ENCODE results near the gene CGAS. TPM values are rescaled to one million over a fixed set of nuclear protein-coding genes. Genes with fewer than 3 reads are reported as not detected.
"Not testable (repeated sequence)": the region's sequence is repeated elsewhere in the genome, so short reads cannot be mapped to it uniquely, and the experiment has no call there.

Gene CGAS
- total RNA-seq, 4 donors from 2014 or later: 1.8 to 11.2 (median 4.0) TPM

DNA sequence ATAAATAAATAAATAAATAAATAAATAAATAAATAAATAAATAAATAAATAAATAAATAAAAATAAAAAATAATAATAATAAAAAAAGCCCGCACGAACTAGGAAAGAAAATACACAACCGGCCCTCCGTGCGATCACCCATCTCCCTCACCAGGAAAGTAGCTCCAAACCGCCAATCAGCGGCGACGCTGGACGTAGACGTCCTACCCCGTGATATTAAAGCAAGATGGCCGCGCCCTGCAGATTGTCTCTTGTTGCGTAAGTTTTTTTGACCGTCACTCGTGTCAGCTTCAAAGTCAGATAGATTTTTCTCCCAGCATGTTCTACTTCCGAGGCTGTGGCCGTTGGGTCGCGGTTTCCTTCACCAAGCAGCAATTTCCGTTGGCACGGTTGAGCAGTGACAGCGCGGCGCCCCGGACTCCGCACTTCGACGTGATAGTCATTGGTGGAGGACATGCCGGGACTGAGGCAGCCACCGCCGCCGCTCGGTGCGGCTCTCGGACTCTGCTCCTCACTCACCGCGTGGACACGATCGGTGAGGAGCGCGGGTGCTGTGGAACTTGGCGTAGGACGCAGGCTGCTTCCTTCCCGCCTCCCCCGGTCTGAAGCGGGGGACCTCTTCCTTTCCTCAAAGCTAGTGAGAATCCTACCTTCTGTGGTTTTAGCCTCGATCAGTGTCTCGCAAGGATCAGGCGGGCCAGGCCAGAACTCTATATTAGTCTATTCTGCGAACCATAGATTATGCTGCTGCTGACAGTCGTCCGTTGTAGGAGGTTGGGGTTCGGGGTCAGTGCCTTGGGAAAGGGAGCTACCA lies 9.6 kb upstream of the CGAS start, which contains the start of gene MTO1:
MTO1 (plus strand) TSS at position 201 of the 814 bp plus-strand sequence; CDS start at position 319, 118 bp downstream.
- intact Hi-C loops (cut with DNase I; ENCODE audit: low total_unique reads): no loop called here
- peak within 1 kb of the TSS; percentile 53 to 80 (median 72) for H3K4me3 ChIP-seq
- in situ Hi-C loops (cut with MboI; ENCODE audit: low pct_ligation_motif_present in 1 of 4, low pct_unique_long_range_greater_than_20kb in 1 of 4, low sequenced_read_pairs in 3 of 4): no loop called here
- no peaks in the 10 kb centered on the region for H3K9me3 ChIP-seq
- WGBS, 2 donors (ENCODE audit: low coverage in 1 of 2): 0% methylated on average over 15 to 38 of the region's 55 CpGs
- peaks cover 0 to 10% (median 2%) of the 10 kb centered on the region in 4 donors for H3K36me3 ChIP-seq
- H3K4me1 ChIP-seq: peaks cover 0 to 35% (median 16%) of the 10 kb centered on the region in 4 donors
- H3K27me3 ChIP-seq: no peaks in the 10 kb centered on the region
- peak within 1 kb of the TSS; percentile 91 to 97 (median 92) for H3K27ac ChIP-seq
- TF ChIP-seq POLR2AphosphoS5 (IDR thresholded peaks at IDR 0.05): peak; percentile 68 to 82 (median 77)
- TF ChIP-seq POLR2A (IDR thresholded peaks at IDR 0.05): peak; percentile 65
- TF ChIP-seq, protein P1, sequence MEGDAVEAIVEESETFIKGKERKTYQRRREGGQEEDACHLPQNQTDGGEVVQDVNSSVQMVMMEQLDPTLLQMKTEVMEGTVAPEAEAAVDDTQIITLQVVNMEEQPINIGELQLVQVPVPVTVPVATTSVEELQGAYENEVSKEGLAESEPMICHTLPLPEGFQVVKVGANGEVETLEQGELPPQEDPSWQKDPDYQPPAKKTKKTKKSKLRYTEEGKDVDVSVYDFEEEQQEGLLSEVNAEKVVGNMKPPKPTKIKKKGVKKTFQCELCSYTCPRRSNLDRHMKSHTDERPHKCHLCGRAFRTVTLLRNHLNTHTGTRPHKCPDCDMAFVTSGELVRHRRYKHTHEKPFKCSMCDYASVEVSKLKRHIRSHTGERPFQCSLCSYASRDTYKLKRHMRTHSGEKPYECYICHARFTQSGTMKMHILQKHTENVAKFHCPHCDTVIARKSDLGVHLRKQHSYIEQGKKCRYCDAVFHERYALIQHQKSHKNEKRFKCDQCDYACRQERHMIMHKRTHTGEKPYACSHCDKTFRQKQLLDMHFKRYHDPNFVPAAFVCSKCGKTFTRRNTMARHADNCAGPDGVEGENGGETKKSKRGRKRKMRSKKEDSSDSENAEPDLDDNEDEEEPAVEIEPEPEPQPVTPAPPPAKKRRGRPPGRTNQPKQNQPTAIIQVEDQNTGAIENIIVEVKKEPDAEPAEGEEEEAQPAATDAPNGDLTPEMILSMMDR (IDR thresholded peaks at IDR 0.05): no peak
- peak; percentile 91 for DNase-seq

DNA sequence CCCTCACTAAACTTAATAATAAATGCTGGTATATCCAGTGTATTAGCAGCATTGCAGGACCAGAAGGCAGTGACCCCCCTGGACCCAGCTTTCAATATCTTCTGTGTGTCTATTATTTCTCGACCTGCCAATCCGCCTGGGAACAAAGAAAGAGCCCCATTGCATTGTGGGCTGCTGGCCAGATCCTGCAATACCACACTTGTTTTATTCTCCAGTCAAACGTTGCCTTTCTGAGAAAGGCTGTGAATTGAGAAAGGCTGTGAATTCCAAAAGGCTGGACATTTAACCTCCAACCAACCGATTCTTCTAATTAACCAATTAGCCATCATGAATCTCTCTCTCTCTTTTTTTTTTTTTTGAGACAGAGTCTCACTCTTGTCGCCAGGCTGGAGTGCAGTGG lies 8.0 kb upstream of the CGAS start:
- no peak for TF ChIP-seq EP300 (IDR thresholded peaks at IDR 0.05; ENCODE audit: low read depth)
- TF ChIP-seq, protein P1 (IDR thresholded peaks at IDR 0.05): no peak
- TF ChIP-seq POLR2AphosphoS5 (IDR thresholded peaks at IDR 0.05): no peak
- no peak for TF ChIP-seq POLR2A (IDR thresholded peaks at IDR 0.05)
- 71 to 73% methylated on average over 1 to 5 of the region's 5 CpGs for WGBS, 2 donors (ENCODE audit: low coverage in 1 of 2)
- DNase-seq: no peak
- in situ Hi-C loops (cut with MboI; ENCODE audit: low pct_ligation_motif_present in 1 of 4, low pct_unique_long_range_greater_than_20kb in 1 of 4, low sequenced_read_pairs in 3 of 4) (no loop called here), intact Hi-C loops (cut with DNase I; ENCODE audit: low total_unique reads) (no loop called here)
- H3K4me3 ChIP-seq: no peak overlapping the region
- no peaks in the 10 kb centered on the region for H3K36me3 ChIP-seq
- no peaks in the 10 kb centered on the region for H3K27me3 ChIP-seq
- peaks cover 0 to 32% (median 16%) of the 10 kb centered on the region in 4 donors for H3K4me1 ChIP-seq
- H3K9me3 ChIP-seq: no peaks in the 10 kb centered on the region
- no peak overlapping the region for H3K27ac ChIP-seq

DNA sequence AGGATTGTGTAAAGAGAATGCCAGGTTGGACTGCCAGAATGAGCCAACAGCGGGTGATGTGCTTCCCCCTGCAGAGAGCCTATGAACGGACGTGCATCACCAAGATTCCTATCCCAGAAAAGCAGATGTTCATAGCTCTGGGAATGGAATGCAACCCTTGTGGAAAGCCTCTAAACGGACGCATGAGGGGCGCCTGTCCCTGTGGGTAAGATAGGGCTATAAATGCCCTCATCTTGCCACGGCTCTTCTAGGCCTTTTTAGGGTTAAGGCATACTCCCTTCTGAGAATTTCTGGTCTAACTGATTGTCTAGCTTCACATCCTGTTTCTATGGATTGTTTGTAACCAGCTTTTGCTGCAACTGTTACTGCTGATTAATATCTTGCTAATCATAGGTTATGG lies 7.4 kb upstream of the CGAS start:
- H3K4me3 ChIP-seq; H3K9me3 ChIP-seq; DNase-seq; intact Hi-C loops (cut with DNase I; ENCODE audit: low total_unique reads); in situ Hi-C loops (cut with MboI; ENCODE audit: low pct_ligation_motif_present in 1 of 4, low pct_unique_long_range_greater_than_20kb in 1 of 4, low sequenced_read_pairs in 3 of 4); H3K36me3 ChIP-seq; H3K27me3 ChIP-seq; H3K27ac ChIP-seq: not testable (repeated sequence)
- H3K4me1 ChIP-seq: peaks cover 0 to 30% (median 16%) of the 10 kb centered on the region in 4 donors
- WGBS, 2 donors (ENCODE audit: low coverage in 1 of 2): 80 to 82% methylated on average over 2 to 7 of the region's 7 CpGs

DNA sequence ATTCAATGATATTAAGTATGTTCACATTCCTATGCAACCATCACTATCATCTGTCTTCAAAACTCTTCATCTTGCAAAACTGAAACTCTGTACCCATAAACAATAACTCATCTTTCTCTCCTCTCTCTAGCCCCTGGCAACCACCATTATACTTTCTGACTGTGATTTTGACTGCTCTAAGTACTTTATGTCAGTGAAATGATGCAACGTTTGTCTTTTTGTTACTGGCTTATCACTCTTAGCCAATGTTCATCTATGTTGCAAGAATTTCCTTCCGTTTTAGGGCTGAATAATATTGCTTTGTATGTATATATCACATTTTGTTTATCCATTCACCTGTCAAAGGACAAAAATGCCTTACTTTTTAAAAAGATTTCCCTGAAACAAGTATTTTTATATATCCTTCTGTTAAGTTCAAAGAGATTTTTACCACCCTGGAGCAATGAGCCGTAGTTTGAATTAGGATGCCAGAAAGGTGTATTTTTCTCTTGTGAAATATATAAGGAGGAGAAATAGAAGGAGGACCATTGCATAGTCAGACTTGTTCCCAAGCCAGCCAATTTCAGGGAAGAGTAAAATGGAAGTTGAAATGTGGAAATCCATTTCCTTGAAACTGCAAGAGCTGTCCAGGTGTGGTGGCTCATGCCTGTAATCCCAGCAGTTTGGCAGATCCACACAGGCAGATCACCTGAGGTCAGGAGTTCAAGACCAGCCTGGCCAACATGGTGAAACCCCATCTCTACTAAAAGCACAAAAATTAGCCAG lies 4.0 kb upstream of the CGAS start:
- intact Hi-C loops (cut with DNase I; ENCODE audit: low total_unique reads) (no loop called here), in situ Hi-C loops (cut with MboI; ENCODE audit: low pct_ligation_motif_present in 1 of 4, low pct_unique_long_range_greater_than_20kb in 1 of 4, low sequenced_read_pairs in 3 of 4) (no loop called here)
- H3K4me3 ChIP-seq: no peak overlapping the region
- no peak overlapping the region for H3K27ac ChIP-seq
- no peaks in the 10 kb centered on the region for H3K9me3 ChIP-seq
- 50 to 62% methylated on average over 3 of the region's 3 CpGs for WGBS, 2 donors (ENCODE audit: low coverage in 1 of 2)
- DNase-seq: no peak
- H3K27me3 ChIP-seq: no peaks in the 10 kb centered on the region
- H3K36me3 ChIP-seq: no peaks in the 10 kb centered on the region
- H3K4me1 ChIP-seq: peaks cover 0 to 18% (median 4%) of the 10 kb centered on the region in 4 donors
- no peak for TF ChIP-seq POLR2AphosphoS5 (IDR thresholded peaks at IDR 0.05)
